HCT116 (cell line): Measurements from ENCODE around the gene GPR108. TPM values are rescaled to one million over a fixed set of nuclear protein-coding genes. Genes with fewer than 3 reads are reported as not detected.

ENCODE experiments used
- ATAC-seq: fragments of 200-7000 bp; cut with Tn5 transposase; 2 replicates; pipeline ENCODE4 v1.9.1; 2020; ENCODE audit warnings: mild to moderate bottlenecking, moderate library complexity
- BruUV-seq: library from RNA; stranded (reverse); fragments of 400-500 nt; replicated peaks from 2 replicates; lab custom pipeline; 2021; lab: Mats Ljungman, UMichigan
- CTCF ChIA-PET: fragments of 300-600 bp; sonication (Branson Sonifier 250); formaldehyde crosslinking; loops from one replicate; lab custom pipeline; 2021; ENCODE audit warnings: antibody characterized with exemption; lab: Charles Lee
- POLR2A ChIA-PET: fragments of 300-600, 350-600 bp; sonication (Branson Sonifier 250); formaldehyde crosslinking; loops from one replicate; lab custom pipeline; 2021; ENCODE audit warnings: antibody characterized with exemption; lab: Charles Lee
- RAD21 ChIA-PET, 2 experiments: fragments of 300-600 bp; sonication (Branson Sonifier 250); formaldehyde crosslinking; loops; one replicate each; lab custom pipeline; 2023; ENCODE audit warnings: low total read pairs in 2 of 2; ENCODE audit not compliant: uncharacterized antibody in 2 of 2, unreplicated experiment in 2 of 2, low non-redundant PET in 1 of 2; lab: Charles Lee
- DNase-seq: peaks from one replicate; pipeline ENCODE4 v3.0.0-alpha.2; 2010; ENCODE audit warnings: low read depth, low spot score
- H2AFZ ChIP-seq: fragments of 200-600 bp; shearing (Covaris generic), sonication (generic); 2 replicates; pipeline ENCODE4 v1.6.1; 2017; ENCODE audit warnings: low read depth, mixed run types, mixed read lengths, antibody characterized with exemption, low read length; ENCODE audit not compliant: poor library complexity, severe bottlenecking
- H3K27ac ChIP-seq: 2 replicates; pipeline ENCODE4 v1.5.1; 2012; ENCODE audit warnings: low read depth, low read length
- H3K27me3 ChIP-seq: fragments of 200-600 bp; sonication (generic); 2 replicates; pipeline ENCODE4 v1.6.1; 2016; ENCODE audit warnings: mixed run types, low read length, mixed read lengths; ENCODE audit not compliant: insufficient read depth
- H3K36me3 ChIP-seq, 2 experiments: fragments of 200-500 bp in 1 of 2; fragments of 200-600 bp in 1 of 2; sonication (Bioruptor generic) in 1 of 2; sonication (generic) in 1 of 2; 2 replicates each; pipeline versions ENCODE4 v1.5.1 to v1.6.1; 2014 to 2016; ENCODE audit warnings: low read length in 2 of 2, inconsistent platforms in 1 of 2, mixed read lengths in 1 of 2, mixed run types in 1 of 2; ENCODE audit not compliant: insufficient read depth in 2 of 2, control insufficient read depth in 1 of 2
- H3K4me1 ChIP-seq, 2 experiments: fragments of 200-600 bp in 1 of 2; sonication (generic) in 1 of 2; 2 replicates each; pipeline versions ENCODE4 v1.5.1 to v1.6.1; 2012 to 2017; ENCODE audit warnings: low read length in 2 of 2, inconsistent platforms in 1 of 2, mild to moderate bottlenecking in 1 of 2, mixed read lengths in 1 of 2, mixed run types in 1 of 2, moderate library complexity in 1 of 2; ENCODE audit not compliant: insufficient read depth in 2 of 2, control insufficient read depth in 1 of 2
- H3K4me2 ChIP-seq: fragments of 200-600 bp; sonication (generic); 2 replicates; pipeline ENCODE4 v1.6.1; 2017; ENCODE audit warnings: mixed run types, low read length, mixed read lengths
- H3K4me3 ChIP-seq, 2 experiments: fragments of 200-600 bp in 1 of 2; sonication (generic) in 1 of 2; replicated peaks in 1 of 2; 2 replicates each; pipeline ENCODE4 v1.5.1; 2011 to 2016; ENCODE audit warnings: low read length in 2 of 2, control low read depth in 1 of 2, low read depth in 1 of 2, mild to moderate bottlenecking in 1 of 2, mixed read lengths in 1 of 2, mixed run types in 1 of 2
- H3K79me2 ChIP-seq: fragments of 200-600 bp; sonication (generic); 2 replicates; pipeline ENCODE4 v1.6.1; 2017; ENCODE audit warnings: mild to moderate bottlenecking, mixed run types, low read length, moderate library complexity, mixed read lengths; ENCODE audit not compliant: insufficient read depth
- H3K9ac ChIP-seq: fragments of 200-600 bp; sonication (generic); 2 replicates; pipeline ENCODE4 v1.6.1; 2016; ENCODE audit warnings: low read length, mixed read lengths
- H3K9me2 ChIP-seq: fragments of 200-600 bp; sonication (generic), shearing (Covaris generic); 2 replicates; pipeline ENCODE4 v1.6.1; 2017; ENCODE audit warnings: mixed run types, mild to moderate bottlenecking, moderate library complexity; ENCODE audit not compliant: insufficient read depth
- H3K9me3 ChIP-seq, 2 experiments: fragments of 200-500 bp in 1 of 2; fragments of 200-600 bp in 1 of 2; sonication (Bioruptor generic) in 1 of 2; sonication (generic) in 1 of 2; 2 replicates each; pipeline ENCODE4 v1.6.1; 2014 to 2017; ENCODE audit warnings: low read length in 2 of 2, mixed read lengths in 2 of 2, inconsistent platforms in 1 of 2, low read depth in 1 of 2, mild to moderate bottlenecking in 1 of 2, mixed run types in 1 of 2, moderate library complexity in 1 of 2; ENCODE audit not compliant: control insufficient read depth in 1 of 2, insufficient read depth in 1 of 2
- H4K20me1 ChIP-seq: fragments of 200-600 bp; sonication (generic), shearing (Covaris generic); 2 replicates; pipeline ENCODE4 v1.6.1; 2017; ENCODE audit warnings: mixed run types, mild to moderate bottlenecking, moderate library complexity; ENCODE audit not compliant: insufficient read depth
- CBX3 ChIP-seq: IDR thresholded peaks from 2 replicates; pipeline ENCODE4 v1.6.1; 2012; ENCODE audit warnings: low read depth
- EZH2 ChIP-seq: fragments of 200-600 bp; sonication (generic); IDR thresholded peaks from 2 replicates; pipeline ENCODE4 v1.6.1; 2017; ENCODE audit warnings: antibody characterized with exemption, mixed run types
- EZH2phosphoT487 ChIP-seq: fragments of 200-600 bp; IDR thresholded peaks from 2 replicates; pipeline ENCODE4 v1.6.1; 2018; ENCODE audit warnings: antibody characterized with exemption, borderline replicate concordance
- JUND ChIP-seq: IDR thresholded peaks from 2 replicates; pipeline ENCODE4 v1.6.1; 2012
- POLR2AphosphoS5 ChIP-seq: IDR thresholded peaks from 2 replicates; pipeline ENCODE4 v1.6.1; 2011; ENCODE audit warnings: mild to moderate bottlenecking, low read depth, low read length, moderate library complexity
- SIN3A ChIP-seq: IDR thresholded peaks from 2 replicates; pipeline ENCODE4 v1.6.1; 2012; ENCODE audit warnings: low read depth
- SP1 ChIP-seq: IDR thresholded peaks from 2 replicates; pipeline ENCODE4 v1.6.1; 2012; ENCODE audit warnings: low read depth
- SRF ChIP-seq: IDR thresholded peaks from 2 replicates; pipeline ENCODE4 v1.6.1; 2012; ENCODE audit warnings: low read depth
- YY1 ChIP-seq: IDR thresholded peaks from 2 replicates; pipeline ENCODE4 v1.6.1; 2011; ENCODE audit warnings: low read length, low read depth, moderate library complexity, mild to moderate bottlenecking; ENCODE audit not compliant: insufficient replicate concordance; ENCODE audit errors: extremely low read depth
- ZFX ChIP-seq: fragments of 450-650 bp; IDR thresholded peaks from 2 replicates; pipeline ENCODE4 v1.6.1; 2017
- ZNF274 ChIP-seq: fragments of 200-500 bp; sonication (Bioruptor generic); IDR thresholded peaks from 2 replicates; pipeline ENCODE4 v1.6.1; 2014; ENCODE audit warnings: mild to moderate bottlenecking, low read depth, low read length, inconsistent platforms
- intact Hi-C: fragments of 100-400 bp; cut with micrococcal nuclease; formaldehyde crosslinking; loops from 2 replicates; pipeline ENCODE4 v1.10.0; 2022
- total RNA-seq: library from RNA; stranded (reverse); gene quantifications from one replicate; pipeline ENCODE4 v1.2.1, GENCODE V29; 2021; ENCODE audit not compliant: unreplicated experiment
- TF ChIP-seq, protein P1 (sequence below): IDR thresholded peaks from 2 replicates; pipeline ENCODE4 v1.6.1; 2012
- TF ChIP-seq, protein P2 (sequence below), 3 experiments: fragments of 200-600 bp in 1 of 3; sonication (generic) in 1 of 3; IDR thresholded peaks in 2 of 3; conservative IDR thresholded peaks in 1 of 3; 2 replicates each; pipeline ENCODE4 v1.5.1; 2012 to 2017; ENCODE audit warnings: low read depth in 2 of 3, low read length in 2 of 3, antibody characterized with exemption in 1 of 3, borderline replicate concordance in 1 of 3, control low read depth in 1 of 3, mild to moderate bottlenecking in 1 of 3, mixed read lengths in 1 of 3, mixed run types in 1 of 3, moderate library complexity in 1 of 3; ENCODE audit not compliant: insufficient read depth in 1 of 3

Gene GPR108
- total RNA-seq, 1 experiment from 2014 or later, result 75.0 TPM

DNA sequence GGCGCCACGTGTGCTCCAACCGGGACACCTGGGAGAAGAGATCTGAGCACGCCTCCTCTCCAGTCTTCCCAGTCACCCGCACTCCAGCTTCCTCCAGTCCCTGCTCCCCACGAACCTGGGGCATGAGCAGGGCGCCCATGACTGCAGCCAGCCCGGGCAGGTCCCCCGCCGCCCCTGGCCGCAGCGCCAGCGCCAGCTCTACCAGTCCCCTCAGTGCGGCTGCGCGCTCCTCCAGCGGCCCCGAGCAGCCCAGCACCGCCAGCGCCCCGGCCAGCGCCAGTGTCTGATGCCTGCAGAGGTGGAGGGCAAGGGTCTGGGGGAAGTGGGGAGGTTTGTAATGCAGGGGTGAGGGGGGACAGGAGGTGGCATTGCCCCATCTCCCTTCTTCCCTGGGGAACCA is 16.8 kb upstream of the GPR108 start:
- CTCF ChIA-PET, result no interaction called here
- H3K9me2 ChIP-seq, result no peaks in the 10 kb centered on the region
- H3K36me3 ChIP-seq, result peaks cover 14 to 37% of the 10 kb centered on the region in 2 experiments; a peak in 3 of 4 replicates
- no peak overlapping the region for H2AFZ ChIP-seq
- H3K79me2 ChIP-seq, result peaks cover 2% of the 10 kb centered on the region; the same call in 1 of the 2 replicates
- H3K4me1 ChIP-seq, result peaks cover 13 to 31% of the 10 kb centered on the region in 2 experiments; a peak in 3 of 4 replicates
- H3K27me3 ChIP-seq, result no peaks in the 10 kb centered on the region
- no peak overlapping the region for H3K4me3 ChIP-seq
- H3K4me2 ChIP-seq, result peak overlapping the region; percentile 77
- peak overlapping the region; percentile 88 for H3K27ac ChIP-seq
- POLR2A ChIA-PET, result interaction anchor here (1.7 to 2.0 kb wide), 2 partner anchors 12 to 17 kb away, joined by 6 to 10 read pairs; partner anchors contain the start of genes GPR108 and SH2D3A
- DNase-seq (no peak), ATAC-seq (no peak)
- no peaks in the 10 kb centered on the region; the same call in 1 of the 2 replicates for H4K20me1 ChIP-seq
- H3K9me3 ChIP-seq, result no peaks in the 10 kb centered on the region
- RAD21 ChIA-PET, result no interaction called here
- no TSS peak for BruUV-seq
- TF ChIP-seq CBX3 (no peak), SIN3A (no peak), YY1 (no peak), EZH2phosphoT487 (no peak), SRF (no peak), POLR2AphosphoS5 (no peak), ZFX (no peak), EZH2 (no peak), ZNF274 (no peak), JUND (no peak), SP1 (no peak)
- TF ChIP-seq, protein P1, sequence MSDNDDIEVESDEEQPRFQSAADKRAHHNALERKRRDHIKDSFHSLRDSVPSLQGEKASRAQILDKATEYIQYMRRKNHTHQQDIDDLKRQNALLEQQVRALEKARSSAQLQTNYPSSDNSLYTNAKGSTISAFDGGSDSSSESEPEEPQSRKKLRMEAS, result no peak
- TF ChIP-seq, protein P2, sequence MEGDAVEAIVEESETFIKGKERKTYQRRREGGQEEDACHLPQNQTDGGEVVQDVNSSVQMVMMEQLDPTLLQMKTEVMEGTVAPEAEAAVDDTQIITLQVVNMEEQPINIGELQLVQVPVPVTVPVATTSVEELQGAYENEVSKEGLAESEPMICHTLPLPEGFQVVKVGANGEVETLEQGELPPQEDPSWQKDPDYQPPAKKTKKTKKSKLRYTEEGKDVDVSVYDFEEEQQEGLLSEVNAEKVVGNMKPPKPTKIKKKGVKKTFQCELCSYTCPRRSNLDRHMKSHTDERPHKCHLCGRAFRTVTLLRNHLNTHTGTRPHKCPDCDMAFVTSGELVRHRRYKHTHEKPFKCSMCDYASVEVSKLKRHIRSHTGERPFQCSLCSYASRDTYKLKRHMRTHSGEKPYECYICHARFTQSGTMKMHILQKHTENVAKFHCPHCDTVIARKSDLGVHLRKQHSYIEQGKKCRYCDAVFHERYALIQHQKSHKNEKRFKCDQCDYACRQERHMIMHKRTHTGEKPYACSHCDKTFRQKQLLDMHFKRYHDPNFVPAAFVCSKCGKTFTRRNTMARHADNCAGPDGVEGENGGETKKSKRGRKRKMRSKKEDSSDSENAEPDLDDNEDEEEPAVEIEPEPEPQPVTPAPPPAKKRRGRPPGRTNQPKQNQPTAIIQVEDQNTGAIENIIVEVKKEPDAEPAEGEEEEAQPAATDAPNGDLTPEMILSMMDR (IDR thresholded peaks at IDR 0.05 in 2 of 3, conservative IDR thresholded peaks at IDR 0.05 in 1 of 3; ENCODE audit: borderline replicate concordance in 1 of 3, insufficient read depth in 1 of 3, low read depth in 2 of 3, low read length in 2 of 3), result no peak
- intact Hi-C loops, result loop anchor here (5.0 kb wide), 1 partner anchor 237 kb away; no protein-coding TSS in a partner anchor
- H3K9ac ChIP-seq, result no peak overlapping the region
